Hepatocyte (in vitro differentiated cells): ENCODE measurements around the gene PCBP3.

Experiments used
- EZH2phosphoT487 ChIP-seq: fragments of 200-600 bp; sonication (generic); IDR thresholded peaks from one replicate; pipeline ENCODE4 v1.6.1; 2018; ENCODE audit warnings: antibody characterized with exemption, mild to moderate bottlenecking, low read depth, moderate library complexity; ENCODE audit not compliant: unreplicated experiment, severe bottlenecking
- TF ChIP-seq, protein P1 (sequence below): fragments of 200-600 bp; sonication (generic); IDR thresholded peaks from 2 replicates; pipeline ENCODE4 v1.5.1; 2016; ENCODE audit warnings: antibody characterized with exemption, mild to moderate bottlenecking; ENCODE audit not compliant: poor library complexity

GRCh38 chr21:45830720-45831366 lies 187.3 kb downstream of the PCBP3 start:
- TF ChIP-seq, protein P1, sequence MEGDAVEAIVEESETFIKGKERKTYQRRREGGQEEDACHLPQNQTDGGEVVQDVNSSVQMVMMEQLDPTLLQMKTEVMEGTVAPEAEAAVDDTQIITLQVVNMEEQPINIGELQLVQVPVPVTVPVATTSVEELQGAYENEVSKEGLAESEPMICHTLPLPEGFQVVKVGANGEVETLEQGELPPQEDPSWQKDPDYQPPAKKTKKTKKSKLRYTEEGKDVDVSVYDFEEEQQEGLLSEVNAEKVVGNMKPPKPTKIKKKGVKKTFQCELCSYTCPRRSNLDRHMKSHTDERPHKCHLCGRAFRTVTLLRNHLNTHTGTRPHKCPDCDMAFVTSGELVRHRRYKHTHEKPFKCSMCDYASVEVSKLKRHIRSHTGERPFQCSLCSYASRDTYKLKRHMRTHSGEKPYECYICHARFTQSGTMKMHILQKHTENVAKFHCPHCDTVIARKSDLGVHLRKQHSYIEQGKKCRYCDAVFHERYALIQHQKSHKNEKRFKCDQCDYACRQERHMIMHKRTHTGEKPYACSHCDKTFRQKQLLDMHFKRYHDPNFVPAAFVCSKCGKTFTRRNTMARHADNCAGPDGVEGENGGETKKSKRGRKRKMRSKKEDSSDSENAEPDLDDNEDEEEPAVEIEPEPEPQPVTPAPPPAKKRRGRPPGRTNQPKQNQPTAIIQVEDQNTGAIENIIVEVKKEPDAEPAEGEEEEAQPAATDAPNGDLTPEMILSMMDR: no peak
- no peak for TF ChIP-seq EZH2phosphoT487
